BLaER1 treated with 17β-estradiol and CSF1 and Interleukin-3, amounts not matched to agents 10 nM and 100 nM (cell line): ENCODE data around the gene CSNK1G2.
A peak's percentile ranks its signal among the peaks of the same experiment; 100 is the strongest.

Experiments
- H3K27ac ChIP-seq, 11 experiments: shearing (Covaris generic); formaldehyde crosslinking; 2 replicates each; pipeline ENCODE4 v1.8.1; 2022
- H3K27me3 ChIP-seq, 11 experiments: shearing (Covaris generic); formaldehyde crosslinking; 2 replicates each; pipeline ENCODE4 v1.8.1; 2022
- H3K36me3 ChIP-seq, 11 experiments: shearing (Covaris generic); formaldehyde crosslinking; 2 replicates each; pipeline ENCODE4 v1.8.1; 2022
- H3K4me1 ChIP-seq, 10 experiments: shearing (Covaris generic); formaldehyde crosslinking; 2 replicates each; pipeline ENCODE4 v1.8.1; 2022
- H3K4me2 ChIP-seq, 11 experiments: shearing (Covaris generic); formaldehyde crosslinking; 2 replicates each; pipeline ENCODE4 v1.8.1; 2022
- H3K4me3 ChIP-seq, 10 experiments: shearing (Covaris generic); formaldehyde crosslinking; 2 replicates each; pipeline ENCODE4 v1.8.1; 2022
- H3K9ac ChIP-seq, 11 experiments: shearing (Covaris generic); formaldehyde crosslinking; 2 replicates each; pipeline ENCODE4 v1.8.1; 2022
- H3K9me3 ChIP-seq, 11 experiments: shearing (Covaris generic); formaldehyde crosslinking; replicated peaks in 1 of 11; 2 replicates each; pipeline ENCODE4 v1.8.1; 2022
- H4K20me1 ChIP-seq, 11 experiments: shearing (Covaris generic); formaldehyde crosslinking; 2 replicates each; pipeline ENCODE4 v1.8.1; 2022
- Cebpa-rat ChIP-seq, 11 experiments: shearing (Covaris generic); IDR thresholded peaks; 2 replicates each; pipeline ENCODE4 v1.8.1; 2022

Gene CSNK1G2

DNA sequence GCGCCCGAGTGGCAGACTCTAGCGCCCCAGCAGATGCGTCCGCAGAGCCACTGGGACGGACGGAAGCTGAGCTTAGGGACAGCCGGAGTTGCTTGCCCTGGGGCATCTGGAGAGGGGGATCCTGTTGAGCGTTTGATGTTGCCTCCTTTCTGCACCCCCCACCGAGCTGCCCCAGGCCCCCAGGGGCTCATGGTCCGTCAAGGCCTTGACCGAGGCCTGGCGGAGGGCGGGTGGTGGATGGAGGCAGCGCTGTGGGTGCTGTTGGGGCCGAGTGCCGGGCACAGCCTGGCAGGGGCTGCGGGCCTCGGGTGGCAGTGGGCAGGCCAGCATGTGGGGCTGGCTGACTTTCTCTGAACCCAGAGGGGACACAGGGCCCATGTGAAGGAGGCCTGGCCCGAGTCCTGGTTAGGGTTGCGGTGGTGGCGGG is 2.7 kb downstream of the CSNK1G2 start:
- Histone ChIP-seq H3K4me3 (peak overlapping the region; percentile 68 to 87 (median 75)), H3K4me1 (peaks cover 50 to 70% (median 58%) of the 10 kb centered on the region in 10 experiments), H3K9ac (peak overlapping the region; percentile 89 to 97 (median 94)), H3K4me2 (peak overlapping the region; percentile 94 to 100 (median 98)), H3K9me3 (peaks cover 0 to 17% (median 12%) of the 10 kb centered on the region in 11 experiments; a peak in 14 of 22 replicates), H3K36me3 (peaks cover 8 to 18% (median 16%) of the 10 kb centered on the region in 11 experiments; a peak in 21 of 22 replicates), H4K20me1 (peaks cover 55 to 68% (median 63%) of the 10 kb centered on the region in 11 experiments), H3K27me3 (no peaks in the 10 kb centered on the region), H3K27ac (peak overlapping the region; percentile 5 to 97 (median 93); a peak in 20 of 22 replicates)
- TF ChIP-seq Cebpa-rat (IDR thresholded peaks at IDR 0.05) = no peak

DNA sequence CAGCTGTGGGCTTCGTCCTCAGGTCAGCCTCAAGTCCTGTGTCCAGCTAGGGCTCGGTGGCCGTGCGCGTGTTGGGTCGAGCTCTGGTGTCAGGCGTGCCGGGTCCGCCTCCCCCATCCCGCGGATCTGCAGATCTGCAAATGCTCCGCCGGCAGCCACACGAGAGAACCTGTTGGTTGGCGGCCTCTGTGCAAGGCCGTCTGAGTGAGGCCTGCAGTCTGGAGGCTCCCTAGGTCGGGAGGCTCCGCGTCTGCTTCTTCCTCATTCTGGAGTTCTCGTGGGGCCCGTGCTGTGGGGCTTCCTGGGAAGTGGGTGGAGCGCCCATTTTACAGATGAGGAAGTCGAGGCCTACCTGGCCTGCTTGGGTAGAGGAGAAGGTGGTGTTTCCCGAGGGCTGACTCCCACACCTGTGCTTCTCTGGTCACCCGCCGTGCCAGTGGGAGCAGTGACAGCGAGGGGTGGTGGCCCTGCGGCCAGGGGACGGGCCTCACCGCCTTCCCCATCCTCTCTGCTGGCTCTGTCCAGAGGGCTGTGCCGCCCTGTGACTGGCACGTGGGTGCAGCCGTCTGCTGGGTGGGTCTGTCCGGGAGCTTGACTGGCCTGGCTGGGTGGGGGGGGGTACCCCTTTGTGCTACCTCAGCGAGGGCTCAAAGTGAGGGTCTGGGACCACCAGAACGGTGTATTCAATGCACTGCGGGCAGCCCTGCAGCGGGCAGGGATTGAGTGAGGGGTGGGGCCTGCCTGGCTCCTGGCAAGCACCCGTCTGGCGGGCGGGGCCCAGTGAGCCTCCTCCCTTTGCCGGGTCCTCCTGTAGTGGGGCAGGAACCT is 3.3 kb downstream of the CSNK1G2 start:
- TF ChIP-seq Cebpa-rat (IDR thresholded peaks at IDR 0.05) = no peak
- Histone ChIP-seq H3K27me3 (no peaks in the 10 kb centered on the region), H3K9ac (peak overlapping the region; percentile 89 to 97 (median 94); a peak in 21 of 22 replicates), H3K4me2 (peak overlapping the region; percentile 94 to 100 (median 98)), H3K4me1 (peaks cover 50 to 69% (median 60%) of the 10 kb centered on the region in 10 experiments), H4K20me1 (peaks cover 61 to 74% (median 69%) of the 10 kb centered on the region in 11 experiments), H3K36me3 (peaks cover 11 to 24% (median 22%) of the 10 kb centered on the region in 11 experiments), H3K4me3 (peak overlapping the region; percentile 68 to 87 (median 75)), H3K9me3 (peaks cover 0 to 24% (median 18%) of the 10 kb centered on the region in 11 experiments; a peak in 17 of 22 replicates), H3K27ac (peak overlapping the region; percentile 5 to 97 (median 93); a peak in 19 of 22 replicates)

DNA sequence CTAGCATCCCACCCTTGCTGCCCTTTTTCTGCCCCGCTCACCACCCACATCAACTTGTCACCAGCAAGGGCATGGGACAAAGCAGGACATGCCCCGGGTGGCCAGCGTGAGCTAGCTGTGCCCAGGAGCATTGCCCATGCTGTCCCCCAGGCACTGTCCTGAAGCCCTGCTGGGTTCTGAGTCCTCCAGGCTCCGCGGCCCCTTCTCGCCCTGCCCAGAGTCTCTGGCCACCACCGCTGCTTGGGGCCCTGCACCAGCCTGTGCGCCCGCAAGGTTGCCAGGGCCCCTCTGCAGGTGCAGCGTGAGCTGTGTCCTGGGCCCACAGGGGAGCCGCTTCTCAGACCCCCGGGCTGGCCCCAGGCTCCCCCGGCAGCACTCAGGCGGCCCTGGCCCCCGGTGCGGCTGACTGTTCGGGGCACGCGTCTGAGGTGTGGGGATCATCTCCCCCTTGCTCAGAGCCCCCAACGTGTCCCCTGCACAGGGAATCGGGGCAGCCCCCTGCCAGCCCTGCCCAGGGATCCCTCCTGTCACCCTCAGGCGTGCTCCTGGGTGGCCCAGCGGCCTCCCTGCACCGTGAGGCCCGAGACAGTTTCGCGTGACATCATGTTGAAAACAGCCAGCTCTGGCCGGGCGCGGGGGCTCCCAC is 4.1 kb downstream of the CSNK1G2 start:
- H3K27me3 ChIP-seq = no peaks in the 10 kb centered on the region
- H3K4me2 ChIP-seq = peak overlapping the region; percentile 94 to 100 (median 98)
- peak overlapping the region in 2 of 11 experiments; percentile 35 to 94; a peak in 5 of 22 replicates for H3K27ac ChIP-seq
- H3K36me3 ChIP-seq = peaks cover 18 to 31% (median 30%) of the 10 kb centered on the region in 11 experiments
- peaks cover 0 to 31% (median 26%) of the 10 kb centered on the region in 11 experiments; a peak in 18 of 22 replicates for H3K9me3 ChIP-seq
- no peak overlapping the region for H3K4me3 ChIP-seq
- H3K4me1 ChIP-seq = peaks cover 42 to 62% (median 53%) of the 10 kb centered on the region in 10 experiments
- peak overlapping the region in 7 of 11 experiments; percentile 11 to 95 (median 39); a peak in 4 of 22 replicates for H3K9ac ChIP-seq
- peaks cover 65 to 81% (median 75%) of the 10 kb centered on the region in 11 experiments for H4K20me1 ChIP-seq
- no peak for TF ChIP-seq Cebpa-rat (IDR thresholded peaks at IDR 0.05)

DNA sequence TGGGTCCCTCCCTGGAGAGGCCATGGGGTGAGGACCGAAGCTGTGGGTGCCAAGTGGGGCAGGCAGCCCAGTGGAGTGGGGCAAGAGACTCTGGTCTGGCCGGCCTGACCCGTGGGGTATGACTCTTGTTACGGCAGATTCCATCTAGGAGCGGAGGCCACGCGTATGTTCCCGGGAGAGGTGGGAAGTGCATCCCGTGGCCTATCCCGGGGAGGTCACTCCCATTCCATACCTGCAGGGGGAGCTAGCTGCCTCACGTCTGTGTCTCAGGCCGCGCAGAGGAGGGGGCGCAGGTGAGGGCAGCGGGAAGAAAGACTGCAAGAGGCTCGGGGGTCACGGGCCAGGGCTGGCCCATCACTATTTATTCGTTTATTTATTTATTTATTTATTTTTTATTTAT is 4.9 kb downstream of the CSNK1G2 start:
- no peak for TF ChIP-seq Cebpa-rat (IDR thresholded peaks at IDR 0.05)
- H4K20me1 ChIP-seq = peaks cover 69 to 88% (median 77%) of the 10 kb centered on the region in 11 experiments

DNA sequence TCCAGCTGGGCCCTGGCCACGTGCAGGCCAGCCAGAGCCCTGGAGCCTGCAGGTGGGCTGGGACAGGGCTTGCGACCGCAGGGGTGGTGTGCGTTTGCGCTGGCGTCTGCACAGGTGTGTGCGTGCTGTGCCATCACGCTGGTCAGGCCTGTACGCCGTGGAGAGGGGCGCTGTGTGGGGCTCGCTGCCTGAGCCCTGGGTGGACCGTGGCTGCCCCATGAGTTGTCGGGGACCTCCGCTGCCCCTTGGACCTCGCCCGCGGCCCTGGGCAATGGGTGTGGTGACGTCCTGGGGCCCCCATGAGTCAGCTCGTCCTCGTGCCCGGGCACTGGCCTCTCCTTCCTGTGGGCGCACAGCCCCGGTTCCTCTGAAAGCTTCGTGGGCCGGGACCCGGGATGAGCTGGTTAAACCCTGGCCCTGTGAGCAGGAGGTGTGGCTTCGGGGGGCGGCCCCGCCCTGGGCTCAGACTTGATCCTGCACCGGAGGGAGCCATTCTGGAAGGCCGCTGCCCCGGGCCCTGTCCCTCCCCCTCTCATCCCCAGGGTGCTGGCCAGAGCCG is 6.8 kb downstream of the CSNK1G2 start:
- Histone ChIP-seq H3K4me1 (peaks cover 51 to 82% (median 64%) of the 10 kb centered on the region in 10 experiments), H3K27ac (peak overlapping the region in 1 of 11 experiments; percentile 35; a peak in 1 of 22 replicates)
- TF ChIP-seq Cebpa-rat (IDR thresholded peaks at IDR 0.05) = no peak

More for the DNA sequence above, 4.9 kb downstream of the CSNK1G2 start:
- Histone ChIP-seq H3K4me2 (peak overlapping the region in 8 of 11 experiments; percentile 94 to 100 (median 98); a peak in 6 of 22 replicates), H3K4me1 (peaks cover 43 to 65% (median 52%) of the 10 kb centered on the region in 10 experiments), H3K27ac (no peak overlapping the region), H3K36me3 (peaks cover 20 to 40% (median 38%) of the 10 kb centered on the region in 11 experiments), H3K27me3 (no peaks in the 10 kb centered on the region), H3K9me3 (peaks cover 0 to 40% (median 34%) of the 10 kb centered on the region in 11 experiments; a peak in 18 of 22 replicates), H3K4me3 (no peak overlapping the region), H3K9ac (no peak overlapping the region)

DNA sequence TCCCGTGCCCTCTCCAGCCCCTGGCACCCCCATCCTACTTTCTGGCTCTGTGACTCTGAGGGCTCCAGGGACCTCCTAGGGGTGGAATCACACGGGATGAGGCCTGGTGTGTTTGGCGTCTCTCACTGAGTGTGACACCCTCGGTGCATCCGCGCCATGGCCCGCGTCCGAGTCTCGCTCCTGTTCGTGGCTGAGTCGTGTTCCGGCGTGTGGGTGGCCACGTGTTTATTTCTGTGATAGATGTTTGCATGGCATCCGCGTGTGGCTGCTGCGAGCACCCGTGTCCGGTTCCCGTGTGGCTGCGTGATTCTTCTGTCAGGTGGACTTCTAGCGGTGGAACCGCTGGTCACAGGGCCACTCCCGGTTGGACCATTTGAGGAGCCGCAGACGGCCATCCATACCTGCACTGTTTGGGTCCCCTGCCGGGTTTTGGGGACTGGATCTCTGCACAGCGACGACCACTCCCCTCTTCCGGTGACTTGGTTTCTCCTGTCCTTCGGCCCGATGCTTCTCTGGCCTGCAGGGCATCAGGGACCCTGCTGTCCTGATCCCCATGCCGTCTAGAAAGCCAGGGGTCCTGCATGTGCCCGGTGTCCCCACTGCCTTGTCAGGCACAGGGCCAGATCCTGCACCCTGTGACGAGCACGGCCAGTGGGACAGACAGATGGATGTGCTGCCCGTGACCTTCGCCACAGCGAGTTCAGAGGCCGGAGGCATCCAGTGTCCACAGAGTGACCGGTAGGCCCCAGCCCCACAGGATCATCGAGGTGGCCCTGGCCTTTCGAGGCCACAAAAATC is 8.5 kb downstream of the CSNK1G2 start:
- Histone ChIP-seq H3K4me3 (no peak overlapping the region), H3K27ac (no peak overlapping the region), H3K9ac (no peak overlapping the region), H3K9me3 (peaks cover 0 to 54% (median 48%) of the 10 kb centered on the region in 11 experiments; a peak in 18 of 22 replicates), H3K4me1 (peaks cover 51 to 82% (median 61%) of the 10 kb centered on the region in 10 experiments), H3K27me3 (no peaks in the 10 kb centered on the region), H4K20me1 (peaks cover 78 to 97% (median 90%) of the 10 kb centered on the region in 11 experiments), H3K36me3 (peaks cover 33 to 70% (median 61%) of the 10 kb centered on the region in 11 experiments), H3K4me2 (0 out of 22 replicates have a peak overlapping the region, but pooled peaks of 3 of the 11 experiments have one; percentile 5 to 47 (median 18))
- no peak for TF ChIP-seq Cebpa-rat (IDR thresholded peaks at IDR 0.05)

More for the DNA sequence above, 6.8 kb downstream of the CSNK1G2 start:
- peaks cover 20 to 58% (median 50%) of the 10 kb centered on the region in 11 experiments for H3K36me3 ChIP-seq
- H3K4me3 ChIP-seq = no peak overlapping the region
- H3K9me3 ChIP-seq = peaks cover 0 to 54% (median 48%) of the 10 kb centered on the region in 11 experiments; a peak in 18 of 22 replicates
- no peak overlapping the region; a peak in 2 of 22 replicates for H3K9ac ChIP-seq
- H3K27me3 ChIP-seq = no peaks in the 10 kb centered on the region
- peaks cover 78 to 97% (median 90%) of the 10 kb centered on the region in 11 experiments for H4K20me1 ChIP-seq
- peak overlapping the region in 5 of 11 experiments; percentile 38 to 65 (median 47); a peak in 10 of 22 replicates for H3K4me2 ChIP-seq

DNA sequence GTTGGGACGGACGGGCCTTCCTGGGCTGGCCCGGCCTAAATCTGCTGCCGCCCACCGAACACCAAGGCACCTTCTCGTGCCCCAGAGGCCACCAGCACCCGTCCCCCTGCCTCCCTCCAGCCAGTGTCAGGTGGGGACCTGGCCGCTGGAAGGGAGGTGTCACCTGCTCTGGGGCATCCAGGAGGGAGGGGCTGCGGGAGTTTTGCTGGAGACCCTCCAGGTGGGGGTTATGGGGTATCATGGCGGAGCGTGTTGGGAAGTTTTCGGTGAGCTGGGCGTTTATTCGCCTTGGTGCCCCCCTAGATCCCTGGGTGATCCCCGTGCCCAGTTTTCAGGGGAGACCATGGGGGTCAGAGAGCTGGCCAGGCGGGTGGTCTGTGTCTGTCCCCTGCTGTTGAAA is 9.7 kb downstream of the CSNK1G2 start:
- peaks cover 33 to 72% (median 61%) of the 10 kb centered on the region in 11 experiments for H3K36me3 ChIP-seq
- peaks cover 78 to 97% (median 90%) of the 10 kb centered on the region in 11 experiments for H4K20me1 ChIP-seq
- H3K4me2 ChIP-seq = peak overlapping the region in 5 of 11 experiments; percentile 5 to 45 (median 23); a peak in 7 of 22 replicates
- peaks cover 50 to 82% (median 61%) of the 10 kb centered on the region in 10 experiments for H3K4me1 ChIP-seq
- H3K27me3 ChIP-seq = no peaks in the 10 kb centered on the region
- no peak overlapping the region; a peak in 1 of 20 replicates for H3K4me3 ChIP-seq
- no peak for TF ChIP-seq Cebpa-rat (IDR thresholded peaks at IDR 0.05)
- H3K27ac ChIP-seq = no peak overlapping the region
- no peak overlapping the region for H3K9ac ChIP-seq
- peaks cover 0 to 54% (median 48%) of the 10 kb centered on the region in 11 experiments; a peak in 18 of 22 replicates for H3K9me3 ChIP-seq
